ENCODE measurements around the gene HSF2BP.

DNA sequence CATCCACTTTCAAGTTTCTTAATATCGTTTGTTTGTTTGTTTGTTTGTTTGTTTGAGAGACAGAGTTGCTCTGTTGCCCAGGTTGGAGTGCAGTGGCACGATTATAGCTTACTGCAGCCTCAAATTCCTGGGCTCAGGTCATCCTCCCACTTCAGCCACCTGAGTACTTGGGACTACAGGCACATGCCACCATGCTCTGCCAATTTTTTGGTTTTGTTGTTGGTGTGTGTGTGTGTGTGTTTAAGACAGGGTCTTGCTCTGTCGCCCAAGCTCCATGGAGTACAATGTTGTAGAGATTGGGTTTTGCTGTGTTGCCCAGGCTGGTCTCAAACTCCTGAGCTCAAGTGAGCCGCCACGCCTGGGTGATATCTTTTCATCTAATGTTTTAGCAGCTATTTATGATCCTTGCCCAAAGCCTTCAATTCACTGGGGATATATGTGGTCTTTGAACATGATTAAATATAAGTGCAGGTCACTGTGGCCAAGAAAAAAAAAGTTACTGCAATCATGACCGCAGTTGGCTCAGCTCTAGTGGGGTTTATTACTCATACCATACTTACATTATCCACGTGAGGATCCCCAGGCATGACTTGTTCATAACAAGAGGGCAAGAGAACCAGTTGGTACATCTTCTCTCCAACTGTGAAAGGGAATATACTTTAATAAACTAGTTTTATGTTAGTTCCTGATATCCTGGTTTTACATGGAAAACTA lies 8.1 kb upstream of the HSF2BP start:
- no peak for TF ChIP-seq ZBTB7A (IDR thresholded peaks at IDR 0.05; ENCODE audit: low read depth)
- no peak for TF ChIP-seq CREB1 (IDR thresholded peaks at IDR 0.05; ENCODE audit: low read depth)
- TF ChIP-seq, protein P1, sequence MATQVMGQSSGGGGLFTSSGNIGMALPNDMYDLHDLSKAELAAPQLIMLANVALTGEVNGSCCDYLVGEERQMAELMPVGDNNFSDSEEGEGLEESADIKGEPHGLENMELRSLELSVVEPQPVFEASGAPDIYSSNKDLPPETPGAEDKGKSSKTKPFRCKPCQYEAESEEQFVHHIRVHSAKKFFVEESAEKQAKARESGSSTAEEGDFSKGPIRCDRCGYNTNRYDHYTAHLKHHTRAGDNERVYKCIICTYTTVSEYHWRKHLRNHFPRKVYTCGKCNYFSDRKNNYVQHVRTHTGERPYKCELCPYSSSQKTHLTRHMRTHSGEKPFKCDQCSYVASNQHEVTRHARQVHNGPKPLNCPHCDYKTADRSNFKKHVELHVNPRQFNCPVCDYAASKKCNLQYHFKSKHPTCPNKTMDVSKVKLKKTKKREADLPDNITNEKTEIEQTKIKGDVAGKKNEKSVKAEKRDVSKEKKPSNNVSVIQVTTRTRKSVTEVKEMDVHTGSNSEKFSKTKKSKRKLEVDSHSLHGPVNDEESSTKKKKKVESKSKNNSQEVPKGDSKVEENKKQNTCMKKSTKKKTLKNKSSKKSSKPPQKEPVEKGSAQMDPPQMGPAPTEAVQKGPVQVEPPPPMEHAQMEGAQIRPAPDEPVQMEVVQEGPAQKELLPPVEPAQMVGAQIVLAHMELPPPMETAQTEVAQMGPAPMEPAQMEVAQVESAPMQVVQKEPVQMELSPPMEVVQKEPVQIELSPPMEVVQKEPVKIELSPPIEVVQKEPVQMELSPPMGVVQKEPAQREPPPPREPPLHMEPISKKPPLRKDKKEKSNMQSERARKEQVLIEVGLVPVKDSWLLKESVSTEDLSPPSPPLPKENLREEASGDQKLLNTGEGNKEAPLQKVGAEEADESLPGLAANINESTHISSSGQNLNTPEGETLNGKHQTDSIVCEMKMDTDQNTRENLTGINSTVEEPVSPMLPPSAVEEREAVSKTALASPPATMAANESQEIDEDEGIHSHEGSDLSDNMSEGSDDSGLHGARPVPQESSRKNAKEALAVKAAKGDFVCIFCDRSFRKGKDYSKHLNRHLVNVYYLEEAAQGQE (IDR thresholded peaks at IDR 0.05; ENCODE audit: low read depth) = no peak
- TF ChIP-seq TCF12 (IDR thresholded peaks at IDR 0.05; ENCODE audit: low read depth) = no peak
- no peak for TF ChIP-seq CEBPB (IDR thresholded peaks at IDR 0.05)
- no peak for TF ChIP-seq TEAD4 (IDR thresholded peaks at IDR 0.05)
- TF ChIP-seq EP300 (IDR thresholded peaks at IDR 0.05; ENCODE audit: borderline replicate concordance) = no peak
- no peak for TF ChIP-seq YY1 (IDR thresholded peaks at IDR 0.05; ENCODE audit: low read depth)
- no peak for TF ChIP-seq FOXM1 (IDR thresholded peaks at IDR 0.05; ENCODE audit: borderline replicate concordance, low read depth)
- TF ChIP-seq, protein P2, sequence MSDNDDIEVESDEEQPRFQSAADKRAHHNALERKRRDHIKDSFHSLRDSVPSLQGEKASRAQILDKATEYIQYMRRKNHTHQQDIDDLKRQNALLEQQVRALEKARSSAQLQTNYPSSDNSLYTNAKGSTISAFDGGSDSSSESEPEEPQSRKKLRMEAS (IDR thresholded peaks at IDR 0.05) = no peak

Measured in Ishikawa (cell line).